GM20000 (cell line): ENCODE measurements around the gene NR1D1.
"Not testable (repeated sequence)": the region's sequence is repeated elsewhere in the genome, so short reads cannot be mapped to it uniquely, and the experiment has no call there.

Experiments
- DNase-seq: peaks from one replicate; pipeline ENCODE4 v3.0.0; 2012; ENCODE audit warnings: low spot score
- CTCF ChIP-seq: IDR thresholded peaks from 2 replicates; pipeline ENCODE4 v1.5.1; 2012; ENCODE audit warnings: mild to moderate bottlenecking, control low read depth; ENCODE audit errors: extremely low read depth, missing control alignments

NR1D1 gene

GRCh38 chr17:40100419-40100668 is at the start of gene NR1D1:
Gene NR1D1 (minus strand): TSS chr17:40100589. CDS start chr17:40100094, 495 bp downstream.
- TF ChIP-seq CTCF = no peak
- no peak for DNase-seq

GRCh38 chr17:40148527-40148926 is 48.1 kb upstream of the NR1D1 start:
- no peak for DNase-seq
- no peak for TF ChIP-seq CTCF

- no peak for TF ChIP-seq CTCF
Measured at GRCh38 chr17:40145476-40145875, 45.1 kb upstream of the NR1D1 start.

GRCh38 chr17:40143166-40143565 is 42.8 kb upstream of the NR1D1 start:
- DNase-seq = not testable (repeated sequence)

More at GRCh38 chr17:40145476-40145875, 45.1 kb upstream of the NR1D1 start:
- no peak for DNase-seq

GRCh38 chr17:40139566-40140058 is 39.2 kb upstream of the NR1D1 start:
- no peak for TF ChIP-seq CTCF
- no peak for DNase-seq

- no peak for TF ChIP-seq CTCF
- no peak for DNase-seq
Measured at GRCh38 chr17:40135817-40136216, 35.4 kb upstream of the NR1D1 start.

GRCh38 chr17:40134184-40134583 is 33.8 kb upstream of the NR1D1 start:
- DNase-seq = no peak
- no peak for TF ChIP-seq CTCF

GRCh38 chr17:40130352-40131042 is 30.1 kb upstream of the NR1D1 start:
- no peak for TF ChIP-seq CTCF
- DNase-seq = no peak
